ENCODE results near the gene GPRIN1. TPM values are rescaled to one million over a fixed set of nuclear protein-coding genes. Genes with fewer than 3 reads are reported as not detected.
"Not testable (repeated sequence)": the region's sequence is repeated elsewhere in the genome, so short reads cannot be mapped to it uniquely, and the experiment has no call there.

GPRIN1 gene
- total RNA-seq, 1 donor from 2014 or later, result 3.2 TPM

- H3K27ac Mint-ChIP-seq, result peak overlapping the region; percentile 58
- DNase-seq (ENCODE audit: low spot score), result peak; percentile 58
- peaks cover 15% of the 10 kb centered on the region for H3K27me3 Mint-ChIP-seq (ENCODE audit: insufficient read depth)
- peak overlapping the region; percentile 74 for H3K4me3 Mint-ChIP-seq
- no peaks in the 10 kb centered on the region for H3K9me3 Mint-ChIP-seq
- intact Hi-C loops (cut with micrococcal nuclease), result loop anchor here (2.0 kb wide), 1 partner anchor 180 kb away; the partner anchor contains the start of gene CLTB
- H3K4me1 Mint-ChIP-seq (ENCODE audit: low read depth), result peaks cover 8% of the 10 kb centered on the region
- peaks cover 2% of the 10 kb centered on the region for H3K36me3 Mint-ChIP-seq (ENCODE audit: low read depth)
Observed at GRCh38 chr5:176596689-176597416, 13.1 kb downstream of the GPRIN1 start.

GRCh38 chr5:176596069-176596644, 13.8 kb downstream of the GPRIN1 start:
- Mint-ChIP-seq H3K27ac (peak overlapping the region; percentile 58), H3K36me3 (ENCODE audit: low read depth) (peaks cover 2% of the 10 kb centered on the region), H3K4me1 (ENCODE audit: low read depth) (peaks cover 8% of the 10 kb centered on the region), H3K9me3 (no peaks in the 10 kb centered on the region), H3K4me3 (peak overlapping the region; percentile 74), H3K27me3 (ENCODE audit: insufficient read depth) (peaks cover 15% of the 10 kb centered on the region)
- intact Hi-C loops (cut with micrococcal nuclease), result loop anchor here (2.0 kb wide), 1 partner anchor 179 kb away; the partner anchor contains the start of gene CLTB
- DNase-seq (ENCODE audit: low spot score), result no peak

GRCh38 chr5:176595386-176595943, 14.5 kb downstream of the GPRIN1 start:
- Mint-ChIP-seq H3K9me3 (no peaks in the 10 kb centered on the region), H3K36me3 (ENCODE audit: low read depth) (peaks cover 2% of the 10 kb centered on the region), H3K27ac (no peak overlapping the region), H3K4me1 (ENCODE audit: low read depth) (peaks cover 8% of the 10 kb centered on the region), H3K4me3 (no peak overlapping the region), H3K27me3 (ENCODE audit: insufficient read depth) (peaks cover 15% of the 10 kb centered on the region)
- intact Hi-C loops (cut with micrococcal nuclease), result no loop called here
- DNase-seq (ENCODE audit: low spot score), result no peak

GRCh38 chr5:176594554-176594953, 15.4 kb downstream of the GPRIN1 start:
- Mint-ChIP-seq H3K4me1 (ENCODE audit: low read depth) (peaks cover 8% of the 10 kb centered on the region), H3K27ac (no peak overlapping the region), H3K36me3 (ENCODE audit: low read depth) (peaks cover 2% of the 10 kb centered on the region), H3K4me3 (no peak overlapping the region), H3K9me3 (no peaks in the 10 kb centered on the region), H3K27me3 (ENCODE audit: insufficient read depth) (peaks cover 15% of the 10 kb centered on the region)
- no peak for DNase-seq (ENCODE audit: low spot score)
- intact Hi-C loops (cut with micrococcal nuclease), result no loop called here

GRCh38 chr5:176593273-176593869, 16.6 kb downstream of the GPRIN1 start:
- H3K27me3 Mint-ChIP-seq (ENCODE audit: insufficient read depth), result peaks cover 10% of the 10 kb centered on the region
- no peaks in the 10 kb centered on the region for H3K36me3 Mint-ChIP-seq (ENCODE audit: low read depth)
- H3K4me1 Mint-ChIP-seq (ENCODE audit: low read depth), result peaks cover 8% of the 10 kb centered on the region
- H3K4me3 Mint-ChIP-seq, result no peak overlapping the region
- intact Hi-C loops (cut with micrococcal nuclease), result no loop called here
- peaks cover 2% of the 10 kb centered on the region for H3K9me3 Mint-ChIP-seq
- no peak for DNase-seq (ENCODE audit: low spot score)
- H3K27ac Mint-ChIP-seq, result no peak overlapping the region

- no peak overlapping the region for H3K4me3 Mint-ChIP-seq
- DNase-seq (ENCODE audit: low spot score), result no peak
Observed at GRCh38 chr5:176592573-176592972, 17.4 kb downstream of the GPRIN1 start.

GRCh38 chr5:176591667-176592066, 18.3 kb downstream of the GPRIN1 start:
- H3K9me3 Mint-ChIP-seq; H3K27me3 Mint-ChIP-seq (ENCODE audit: insufficient read depth); H3K4me3 Mint-ChIP-seq; H3K4me1 Mint-ChIP-seq (ENCODE audit: low read depth); intact Hi-C loops (cut with micrococcal nuclease); H3K27ac Mint-ChIP-seq; DNase-seq (ENCODE audit: low spot score); H3K36me3 Mint-ChIP-seq (ENCODE audit: low read depth): not testable (repeated sequence)

More at GRCh38 chr5:176592573-176592972, 17.4 kb downstream of the GPRIN1 start:
- H3K27ac Mint-ChIP-seq, result no peak overlapping the region
- H3K27me3 Mint-ChIP-seq (ENCODE audit: insufficient read depth), result peaks cover 7% of the 10 kb centered on the region
- peaks cover 8% of the 10 kb centered on the region for H3K4me1 Mint-ChIP-seq (ENCODE audit: low read depth)
- intact Hi-C loops (cut with micrococcal nuclease), result no loop called here
- H3K9me3 Mint-ChIP-seq, result peaks cover 3% of the 10 kb centered on the region
- H3K36me3 Mint-ChIP-seq (ENCODE audit: low read depth), result no peaks in the 10 kb centered on the region

GRCh38 chr5:176590035-176590717, 19.8 kb downstream of the GPRIN1 start:
- intact Hi-C loops (cut with micrococcal nuclease), result no loop called here
- no peak for DNase-seq (ENCODE audit: low spot score)
- H3K27ac Mint-ChIP-seq, result no peak overlapping the region
- H3K4me3 Mint-ChIP-seq, result no peak overlapping the region
- H3K27me3 Mint-ChIP-seq (ENCODE audit: insufficient read depth), result peaks cover 4% of the 10 kb centered on the region
- H3K4me1 Mint-ChIP-seq (ENCODE audit: low read depth), result no peaks in the 10 kb centered on the region
- peaks cover 8% of the 10 kb centered on the region for H3K9me3 Mint-ChIP-seq
- H3K36me3 Mint-ChIP-seq (ENCODE audit: low read depth), result no peaks in the 10 kb centered on the region

- DNase-seq (ENCODE audit: low spot score), result no peak
- intact Hi-C loops (cut with micrococcal nuclease), result no loop called here
- Mint-ChIP-seq H3K27me3 (ENCODE audit: insufficient read depth) (no peaks in the 10 kb centered on the region), H3K27ac (no peak overlapping the region), H3K36me3 (ENCODE audit: low read depth) (no peaks in the 10 kb centered on the region), H3K4me1 (ENCODE audit: low read depth) (no peaks in the 10 kb centered on the region), H3K9me3 (peaks cover 10% of the 10 kb centered on the region), H3K4me3 (no peak overlapping the region)
Observed at GRCh38 chr5:176589039-176589769, 20.8 kb downstream of the GPRIN1 start.

- intact Hi-C loops (cut with micrococcal nuclease), result no loop called here
Observed at GRCh38 chr5:176588297-176588696, 21.7 kb downstream of the GPRIN1 start.

GRCh38 chr5:176587398-176587797, 22.6 kb downstream of the GPRIN1 start:
- Mint-ChIP-seq H3K9me3 (peaks cover 14% of the 10 kb centered on the region), H3K27me3 (ENCODE audit: insufficient read depth) (no peaks in the 10 kb centered on the region), H3K36me3 (ENCODE audit: low read depth) (no peaks in the 10 kb centered on the region), H3K27ac (no peak overlapping the region), H3K4me3 (no peak overlapping the region), H3K4me1 (ENCODE audit: low read depth) (no peaks in the 10 kb centered on the region)
- intact Hi-C loops (cut with micrococcal nuclease), result no loop called here
- no peak for DNase-seq (ENCODE audit: low spot score)

More at GRCh38 chr5:176588297-176588696, 21.7 kb downstream of the GPRIN1 start:
- Mint-ChIP-seq H3K9me3 (peaks cover 14% of the 10 kb centered on the region), H3K27me3 (ENCODE audit: insufficient read depth) (no peaks in the 10 kb centered on the region), H3K27ac (no peak overlapping the region), H3K4me1 (ENCODE audit: low read depth) (no peaks in the 10 kb centered on the region), H3K4me3 (no peak overlapping the region), H3K36me3 (ENCODE audit: low read depth) (no peaks in the 10 kb centered on the region)
- DNase-seq (ENCODE audit: low spot score), result no peak

- H3K9me3 Mint-ChIP-seq, result peaks cover 11% of the 10 kb centered on the region
- no peaks in the 10 kb centered on the region for H3K4me1 Mint-ChIP-seq (ENCODE audit: low read depth)
- DNase-seq (ENCODE audit: low spot score), result no peak
- intact Hi-C loops (cut with micrococcal nuclease), result no loop called here
- H3K27me3 Mint-ChIP-seq (ENCODE audit: insufficient read depth), result no peaks in the 10 kb centered on the region
- no peaks in the 10 kb centered on the region for H3K36me3 Mint-ChIP-seq (ENCODE audit: low read depth)
- H3K4me3 Mint-ChIP-seq, result no peak overlapping the region
- no peak overlapping the region for H3K27ac Mint-ChIP-seq
Observed at GRCh38 chr5:176583076-176583475, 26.9 kb downstream of the GPRIN1 start.
